Astrocyte of the spinal cord (primary cell): ENCODE results near the gene IFNL1.

Experiments used
- DNase-seq: peaks from one replicate; pipeline ENCODE4 v3.0.0; 2011; ENCODE audit warnings: low read depth, low spot score
- H3K4me3 ChIP-seq: 2 replicates; pipeline ENCODE4 v1.5.1; 2011; ENCODE audit warnings: low read depth, mild to moderate bottlenecking, low read length, moderate library complexity
- CTCF ChIP-seq: IDR thresholded peaks from 2 replicates; pipeline ENCODE4 v1.5.1; 2012; ENCODE audit warnings: low read depth, mild to moderate bottlenecking, low read length, inconsistent platforms
- in situ Hi-C: cut with HindIII; loops from 2 replicates; pipeline ENCODE4 v1.10.0; 2017; ENCODE audit warnings: low sequenced_read_pairs

Gene IFNL1

GRCh38 chr19:39275578-39275977, 20.6 kb upstream of the IFNL1 start:
- DNase-seq = no peak
- no peak for TF ChIP-seq CTCF
- in situ Hi-C loops = no loop called here
- H3K4me3 ChIP-seq = no peak overlapping the region

GRCh38 chr19:39276740-39277139, 19.5 kb upstream of the IFNL1 start:
- H3K4me3 ChIP-seq = no peak overlapping the region
- in situ Hi-C loops = no loop called here
- TF ChIP-seq CTCF = no peak
- no peak for DNase-seq

- no peak for DNase-seq
- in situ Hi-C loops = no loop called here
- H3K4me3 ChIP-seq = no peak overlapping the region
- TF ChIP-seq CTCF = no peak
Observed at GRCh38 chr19:39277598-39277997, 18.6 kb upstream of the IFNL1 start.

- no peak overlapping the region for H3K4me3 ChIP-seq
- in situ Hi-C loops = no loop called here
- DNase-seq = no peak
- no peak for TF ChIP-seq CTCF
Observed at GRCh38 chr19:39282021-39282420, 14.2 kb upstream of the IFNL1 start.

GRCh38 chr19:39284032-39284431, 12.2 kb upstream of the IFNL1 start:
- in situ Hi-C loops = no loop called here
- DNase-seq = no peak
- TF ChIP-seq CTCF = no peak
- no peak overlapping the region for H3K4me3 ChIP-seq

GRCh38 chr19:39293394-39293793, 2.8 kb upstream of the IFNL1 start:
- no peak for TF ChIP-seq CTCF
- DNase-seq = no peak
- in situ Hi-C loops = no loop called here
- no peak overlapping the region for H3K4me3 ChIP-seq

- no peak for DNase-seq
- H3K4me3 ChIP-seq = no peak overlapping the region
- TF ChIP-seq CTCF = no peak
- in situ Hi-C loops = no loop called here
Observed at GRCh38 chr19:39296906-39297305, 699 bp downstream of the IFNL1 start.
